GM21619 (cell line): Measurements from ENCODE around the gene GNAI2.
"Not testable (repeated sequence)": the region's sequence is repeated elsewhere in the genome, so short reads cannot be mapped to it uniquely, and the experiment has no call there.

Experiments
- ATAC-seq: cut with Tn5 transposase; IDR thresholded peaks from one replicate; pipeline ENCODE4 v1.9.1; 2021; ENCODE audit not compliant: unreplicated experiment

The GNAI2 gene

DNA sequence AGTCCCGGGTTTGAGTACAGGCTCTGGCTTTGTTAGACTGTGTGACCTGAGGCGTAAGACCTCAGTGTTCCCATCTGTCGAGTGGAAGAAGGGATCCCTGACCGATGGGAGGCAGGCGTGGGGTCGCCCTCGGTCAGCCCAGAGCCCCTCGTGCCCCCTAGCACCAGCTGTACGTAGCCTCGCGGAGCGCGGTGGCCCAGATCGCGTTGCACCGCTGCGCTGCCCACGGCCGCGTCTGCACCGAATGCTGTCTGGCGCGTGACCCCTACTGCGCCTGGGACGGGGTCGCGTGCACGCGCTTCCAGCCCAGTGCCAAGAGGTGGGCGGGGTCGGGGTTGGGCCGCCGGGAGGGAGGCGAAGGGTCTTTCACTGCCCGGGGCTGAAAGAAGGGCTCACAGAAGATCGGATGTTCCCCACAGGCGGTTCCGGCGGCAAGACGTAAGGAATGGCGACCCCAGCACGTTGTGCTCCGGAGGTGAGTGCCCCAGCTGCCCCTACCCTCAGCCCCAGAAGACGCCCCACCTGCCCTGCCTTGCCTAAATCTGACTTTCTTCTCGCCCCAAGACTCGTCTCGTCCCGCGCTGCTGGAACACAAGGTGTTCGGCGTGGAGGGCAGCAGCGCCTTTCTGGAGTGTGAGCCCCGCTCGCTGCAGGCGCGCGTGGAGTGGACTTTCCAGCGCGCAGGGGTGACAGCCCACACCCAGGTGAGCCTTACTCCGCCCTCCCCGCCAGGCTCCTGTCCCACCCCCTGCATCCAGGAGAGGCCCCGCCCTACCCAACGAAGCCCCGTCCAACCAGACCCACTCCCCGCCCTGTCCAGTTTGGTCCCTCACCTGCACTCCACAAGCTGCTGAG lies 39.4 kb downstream of the GNAI2 start:
- ATAC-seq, result no peak

DNA sequence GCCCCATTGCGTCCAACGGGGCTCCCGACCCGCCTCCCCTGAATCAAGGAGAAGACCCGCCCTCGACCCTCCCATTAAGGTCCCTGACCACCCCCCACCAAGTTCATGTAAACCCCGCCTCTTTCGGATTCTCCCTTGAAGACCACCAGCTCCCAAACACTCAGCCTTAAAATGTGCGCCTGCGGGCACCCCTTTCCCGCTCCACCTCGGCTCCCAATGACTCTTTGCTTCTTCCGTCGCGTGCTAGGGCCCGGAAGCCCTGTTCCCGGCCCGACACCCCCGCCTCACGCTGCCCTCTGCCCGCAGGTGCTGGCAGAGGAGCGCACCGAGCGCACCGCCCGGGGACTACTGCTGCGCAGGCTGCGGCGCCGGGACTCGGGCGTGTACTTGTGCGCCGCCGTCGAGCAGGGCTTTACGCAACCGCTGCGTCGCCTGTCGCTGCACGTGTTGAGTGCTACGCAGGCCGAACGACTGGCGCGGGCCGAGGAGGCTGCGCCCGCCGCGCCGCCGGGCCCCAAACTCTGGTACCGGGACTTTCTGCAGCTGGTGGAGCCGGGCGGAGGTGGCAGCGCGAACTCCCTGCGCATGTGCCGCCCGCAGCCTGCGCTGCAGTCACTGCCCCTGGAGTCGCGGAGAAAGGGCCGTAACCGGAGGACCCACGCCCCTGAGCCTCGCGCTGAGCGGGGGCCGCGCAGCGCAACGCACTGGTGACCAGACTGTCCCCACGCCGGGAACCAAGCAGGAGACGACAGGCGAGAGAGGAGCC lies 40.2 kb downstream of the GNAI2 start:
- ATAC-seq, result no peak

DNA sequence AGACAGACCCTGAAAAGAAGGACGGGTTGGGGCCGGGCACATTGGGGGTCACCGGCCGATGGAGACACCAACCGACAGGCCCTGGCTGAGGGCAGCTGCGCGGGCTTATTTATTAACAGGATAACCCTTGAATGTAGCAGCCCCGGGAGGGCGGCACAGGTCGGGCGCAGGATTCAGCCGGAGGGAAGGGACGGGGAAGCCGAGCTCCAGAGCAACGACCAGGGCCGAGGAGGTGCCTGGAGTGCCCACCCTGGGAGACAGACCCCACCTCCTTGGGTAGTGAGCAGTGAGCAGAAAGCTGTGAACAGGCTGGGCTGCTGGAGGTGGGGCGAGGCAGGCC lies 40.7 kb downstream of the GNAI2 start:
- no peak for ATAC-seq

DNA sequence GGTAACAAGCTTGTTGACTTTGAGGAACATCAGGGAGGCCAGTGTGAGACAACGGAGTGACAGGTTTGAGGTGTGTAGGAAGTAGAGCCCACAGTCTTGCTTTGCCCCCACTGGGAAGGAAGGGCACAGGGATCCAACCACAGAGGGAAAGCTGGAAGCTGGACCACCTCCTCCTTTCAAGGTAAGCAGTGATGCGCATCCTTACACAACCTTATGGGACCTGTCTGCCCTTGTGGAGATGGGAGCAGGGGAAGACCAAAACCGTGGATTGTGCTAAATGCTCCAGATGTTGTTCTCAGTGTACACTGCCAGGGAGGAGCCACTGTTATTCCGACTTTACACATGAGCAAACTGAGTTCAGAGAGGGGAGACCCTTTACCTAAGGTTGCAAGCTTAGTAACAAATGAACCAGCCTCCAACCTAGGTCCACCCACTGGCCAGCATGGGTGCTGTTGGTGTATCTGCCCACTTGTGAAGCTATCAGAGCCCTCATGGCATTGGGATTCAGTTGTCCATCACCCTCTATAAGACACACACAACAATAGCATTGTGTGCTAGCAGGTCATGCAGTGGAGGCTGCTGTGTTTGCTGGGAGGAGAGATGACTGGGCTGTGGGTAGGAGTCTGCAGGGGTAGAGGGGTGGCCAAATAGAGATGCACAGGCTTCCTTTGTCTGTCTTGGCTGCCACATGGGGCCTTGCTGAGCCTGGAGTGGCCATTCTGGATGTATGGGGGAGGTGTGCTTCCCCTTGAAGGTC lies 42.3 kb downstream of the GNAI2 start:
- ATAC-seq, result no peak

DNA sequence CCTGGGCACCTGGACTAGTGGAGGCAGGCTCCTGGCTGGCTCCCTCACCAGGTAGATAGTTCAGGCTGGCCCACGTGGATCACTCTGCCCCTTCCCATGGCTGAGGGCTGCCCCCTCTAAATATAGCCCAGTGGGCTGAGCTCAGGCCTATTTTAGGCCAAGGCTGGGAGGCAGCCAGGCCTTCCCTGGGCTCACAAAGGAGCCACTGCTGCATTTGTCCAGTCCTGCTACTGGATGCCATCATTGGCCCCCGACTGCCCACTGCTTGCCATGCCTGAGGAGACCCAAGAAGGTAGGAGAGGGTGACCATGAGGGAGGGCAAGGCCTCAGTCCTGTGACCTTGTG lies 42.8 kb downstream of the GNAI2 start, which contains the start of gene LSMEM2:
Gene LSMEM2, plus strand, starts transcription at position 208 of the 345 bp plus-strand sequence. Its CDS starts 27 bp downstream, at position 235.
- ATAC-seq, result no peak

DNA sequence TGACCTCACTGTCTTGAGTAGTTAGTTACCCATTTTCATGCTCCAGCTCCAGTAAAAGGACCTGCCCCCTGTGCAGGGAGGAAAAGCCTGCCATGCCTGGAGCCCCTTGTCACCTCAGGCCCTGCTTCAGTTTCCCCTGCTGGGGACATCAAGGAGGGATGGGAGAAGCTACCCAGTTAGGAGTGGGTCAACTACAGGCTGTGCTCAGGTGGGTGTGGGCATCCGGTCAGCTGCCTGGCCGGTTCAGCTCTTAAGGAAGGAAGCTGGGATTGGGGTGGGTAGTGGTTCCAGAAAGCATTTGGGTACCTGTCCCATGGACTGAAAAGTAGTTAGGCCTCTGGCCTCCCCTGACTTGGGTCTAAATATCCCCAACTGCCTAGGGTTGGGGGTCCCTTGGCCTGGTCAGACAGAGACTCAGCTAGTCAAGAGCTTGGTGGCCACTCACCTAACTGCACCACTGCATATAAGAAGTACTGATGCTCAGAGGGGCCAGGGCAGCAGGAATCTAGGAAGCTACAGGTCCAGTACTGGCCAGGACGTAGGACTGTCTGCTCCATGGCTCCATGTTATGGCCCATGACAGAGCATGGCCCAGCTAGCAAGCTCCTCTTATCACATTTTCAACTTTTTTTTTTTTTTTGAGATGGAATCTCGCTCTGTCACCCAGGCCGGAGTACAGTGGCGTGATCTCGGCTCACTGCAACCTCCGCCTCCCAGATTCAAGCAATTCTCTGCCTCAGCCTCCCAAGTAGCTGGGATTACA lies 43.4 kb downstream of the GNAI2 start:
- ATAC-seq, result no peak

DNA sequence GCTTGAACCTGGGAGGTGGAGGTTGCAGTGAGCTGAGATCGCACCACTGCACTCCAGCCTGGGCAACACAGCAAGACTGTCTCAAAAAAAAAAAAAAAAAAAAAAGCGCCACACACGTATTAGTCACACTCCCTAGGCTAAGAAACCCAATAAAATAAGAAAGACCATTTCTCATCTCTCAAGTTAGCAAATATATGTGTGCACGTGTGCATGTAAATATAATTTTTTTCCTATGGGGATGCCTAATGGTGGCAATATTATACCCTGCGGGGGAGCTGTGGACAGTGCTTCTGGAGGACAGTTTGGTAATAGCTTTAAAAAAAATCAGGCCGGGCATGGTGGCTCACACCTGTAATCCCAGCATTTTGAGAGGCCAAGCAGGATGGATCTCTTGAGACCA lies 48.1 kb downstream of the GNAI2 start:
- not testable (repeated sequence) for ATAC-seq

DNA sequence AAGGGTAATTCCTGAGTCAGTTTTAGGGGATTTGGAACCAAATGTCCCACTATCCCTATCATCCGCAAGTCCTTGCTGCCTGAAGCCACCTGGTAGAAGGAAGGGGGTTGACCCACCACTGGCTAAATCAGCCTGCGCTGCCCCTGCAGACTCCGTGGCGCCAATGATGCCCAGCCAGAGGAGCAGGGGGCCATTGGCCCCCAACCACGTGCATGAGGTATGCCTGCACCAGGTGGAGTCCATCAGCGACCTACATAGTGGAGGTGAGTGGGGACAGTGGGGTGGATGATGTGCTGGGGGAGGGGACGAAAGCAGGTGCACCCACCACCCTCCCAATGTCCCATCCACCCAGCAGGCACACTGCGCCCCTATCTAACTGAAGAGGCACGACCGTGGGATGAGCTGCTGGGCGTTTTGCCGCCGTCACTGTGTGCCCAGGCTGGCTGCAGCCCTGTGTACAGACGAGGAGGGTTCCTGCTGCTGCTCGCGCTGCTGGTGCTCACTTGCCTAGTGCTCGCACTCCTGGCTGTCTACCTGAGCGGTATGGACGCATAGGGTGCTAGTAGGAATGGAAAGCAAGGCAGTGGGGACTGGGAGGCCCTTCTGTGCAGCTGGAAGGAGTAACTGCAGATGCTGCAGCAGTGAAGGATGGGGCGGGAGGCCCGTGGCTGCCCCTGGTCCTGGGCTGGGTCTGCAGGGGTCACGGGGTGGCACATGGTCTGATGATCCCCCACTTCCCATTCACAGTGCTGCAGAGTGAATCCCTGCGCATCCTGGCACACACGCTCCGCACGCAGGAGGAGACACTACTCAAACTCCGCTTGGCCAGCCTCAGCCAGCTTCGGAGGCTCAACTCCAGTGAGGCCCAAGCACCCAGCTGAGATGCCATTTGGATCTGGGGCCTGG lies 50.6 kb downstream of the GNAI2 start:
- ATAC-seq, result no peak

DNA sequence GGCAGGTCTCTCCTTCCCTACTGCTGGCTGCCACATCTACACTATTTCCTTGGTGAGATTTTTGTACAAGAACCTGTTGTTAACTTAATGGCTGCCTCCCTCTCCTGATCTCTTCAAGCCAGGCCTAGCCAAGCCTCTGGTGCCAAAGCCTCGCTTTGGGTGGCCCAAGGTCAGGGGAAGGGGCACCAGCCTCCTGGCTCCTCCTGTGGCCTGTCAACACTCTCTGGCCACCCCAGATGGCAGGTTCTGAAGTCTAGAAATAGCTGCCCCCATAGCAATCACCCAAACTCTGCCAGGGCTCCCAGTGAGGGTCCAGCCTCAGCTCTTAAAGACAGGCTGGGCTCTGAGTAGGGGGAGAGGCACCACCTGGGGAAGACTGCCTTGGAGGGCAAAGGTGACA lies 51.3 kb downstream of the GNAI2 start:
- ATAC-seq, result no peak

DNA sequence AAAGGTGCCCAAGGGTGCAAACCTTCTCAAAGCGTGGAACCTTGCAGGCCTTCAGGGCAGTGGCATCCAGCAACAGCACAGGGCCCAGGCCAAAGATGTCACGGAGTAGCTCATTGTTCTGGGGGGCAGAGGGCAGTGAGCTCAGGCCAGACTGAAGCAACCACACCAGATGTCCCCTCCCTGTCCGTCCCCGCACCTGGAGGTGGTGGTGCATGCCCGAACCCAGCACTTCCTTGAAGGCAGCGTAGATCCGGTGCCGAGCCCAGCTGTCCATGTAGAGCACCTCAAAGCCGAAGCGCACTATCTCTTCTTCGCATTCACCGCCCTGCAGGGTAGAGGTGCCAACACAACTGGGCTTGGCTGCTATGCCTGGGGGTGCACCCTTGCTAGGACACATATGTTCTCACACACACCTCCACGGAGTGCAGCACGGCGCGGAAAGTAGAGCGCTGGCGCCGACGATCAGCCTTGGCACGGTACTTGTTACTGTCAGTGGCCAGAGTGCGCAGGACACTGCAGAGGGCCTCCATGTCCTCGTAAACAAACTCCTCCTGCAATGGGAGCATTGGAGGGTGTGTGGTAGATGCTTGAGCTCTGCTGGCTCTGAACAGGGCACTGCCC lies 52.5 kb downstream of the GNAI2 start:
- ATAC-seq, result no peak

DNA sequence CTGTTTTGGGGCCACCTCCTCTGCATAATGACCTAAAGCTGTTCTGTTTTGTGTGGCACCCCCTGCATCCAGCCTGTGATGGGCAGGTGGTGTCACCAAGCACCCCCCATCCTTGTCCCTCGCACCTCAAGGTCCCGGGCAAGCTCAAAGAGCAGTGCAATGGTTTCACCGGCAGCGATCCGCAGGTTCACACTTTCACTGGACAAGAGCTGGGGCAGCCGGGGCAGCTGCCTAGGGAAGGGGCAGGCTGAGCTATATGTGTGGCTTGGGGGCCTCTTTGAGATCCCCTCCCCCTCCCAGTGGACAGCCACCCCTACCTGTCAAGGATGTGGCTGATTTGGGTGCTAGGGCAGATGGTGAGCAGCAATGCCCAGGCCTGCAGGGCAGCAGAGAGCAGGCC lies 53.1 kb downstream of the GNAI2 start:
- no peak for ATAC-seq

DNA sequence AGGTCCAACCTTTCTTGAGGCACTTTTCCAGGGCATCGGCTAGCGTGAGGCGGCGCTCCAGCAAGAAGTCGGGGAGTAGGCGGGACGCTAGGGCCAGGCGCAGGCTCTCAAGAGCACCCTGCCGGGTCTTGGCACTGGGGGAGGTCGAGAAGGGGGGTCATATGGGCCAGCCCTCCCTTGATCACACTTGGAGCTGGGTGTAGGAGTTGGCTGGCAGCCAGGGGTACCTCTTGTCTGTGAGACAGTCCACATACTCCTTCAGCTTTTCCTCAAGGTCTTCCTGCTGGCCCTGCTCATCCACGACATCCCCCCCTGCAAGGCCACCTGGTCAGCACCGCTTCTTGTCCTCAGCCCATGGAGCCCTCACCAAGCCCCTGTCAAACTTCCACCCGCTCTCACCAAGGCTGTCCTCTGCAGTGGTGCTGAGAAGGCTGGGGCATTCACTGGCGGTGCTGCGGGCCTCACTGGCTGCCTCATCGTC lies 54.2 kb downstream of the GNAI2 start:
- no peak for ATAC-seq

DNA sequence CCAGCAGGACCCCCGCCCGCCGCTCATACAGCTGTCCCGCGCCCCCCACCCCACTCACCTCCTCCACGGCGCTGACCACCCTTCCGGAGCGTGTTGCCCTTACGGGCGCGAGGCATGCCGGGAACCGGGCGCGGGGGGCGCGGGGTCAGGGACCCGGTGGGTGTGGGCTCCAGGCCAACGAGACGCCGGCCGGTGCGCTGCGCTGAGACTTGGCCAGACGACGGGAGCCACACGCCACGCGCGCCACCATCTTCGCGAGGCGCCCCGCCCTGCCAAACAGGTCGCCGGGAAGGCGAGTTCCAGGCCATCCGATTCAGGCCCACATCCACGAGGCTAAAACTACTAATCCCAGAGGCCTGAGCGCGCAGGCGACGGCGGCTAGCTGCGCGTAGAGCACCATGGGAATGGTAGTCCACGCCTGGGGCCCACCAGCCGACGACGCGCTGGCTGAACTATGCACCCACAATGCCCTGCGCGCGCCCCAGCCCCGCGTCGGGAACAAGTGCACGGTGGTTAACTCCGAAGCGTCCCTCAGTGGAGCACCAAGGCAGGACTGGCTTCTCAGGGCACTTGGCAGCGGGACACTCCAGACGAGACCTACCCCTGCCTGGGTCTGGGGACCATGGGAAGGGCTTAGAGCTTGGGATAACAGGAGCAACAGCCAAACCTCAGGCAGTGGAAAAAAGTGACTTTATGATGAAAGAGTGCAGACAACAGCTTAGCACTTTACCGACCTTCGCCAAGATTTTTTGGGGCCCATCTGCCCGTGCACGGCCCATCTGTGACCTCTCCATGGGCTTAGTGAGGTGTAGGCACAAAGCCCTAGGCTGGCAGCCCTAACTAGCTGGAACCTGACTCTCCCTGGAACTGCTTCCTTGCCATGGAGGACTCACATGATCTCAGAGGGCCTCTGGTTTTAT lies 56.4 kb downstream of the GNAI2 start, which contains the start of gene IFRD2:
Gene IFRD2, minus strand, starts transcription at position 271 of the 920 bp plus-strand sequence. Its CDS starts 155 bp downstream, at position 116.
- ATAC-seq, result peak; percentile 91

DNA sequence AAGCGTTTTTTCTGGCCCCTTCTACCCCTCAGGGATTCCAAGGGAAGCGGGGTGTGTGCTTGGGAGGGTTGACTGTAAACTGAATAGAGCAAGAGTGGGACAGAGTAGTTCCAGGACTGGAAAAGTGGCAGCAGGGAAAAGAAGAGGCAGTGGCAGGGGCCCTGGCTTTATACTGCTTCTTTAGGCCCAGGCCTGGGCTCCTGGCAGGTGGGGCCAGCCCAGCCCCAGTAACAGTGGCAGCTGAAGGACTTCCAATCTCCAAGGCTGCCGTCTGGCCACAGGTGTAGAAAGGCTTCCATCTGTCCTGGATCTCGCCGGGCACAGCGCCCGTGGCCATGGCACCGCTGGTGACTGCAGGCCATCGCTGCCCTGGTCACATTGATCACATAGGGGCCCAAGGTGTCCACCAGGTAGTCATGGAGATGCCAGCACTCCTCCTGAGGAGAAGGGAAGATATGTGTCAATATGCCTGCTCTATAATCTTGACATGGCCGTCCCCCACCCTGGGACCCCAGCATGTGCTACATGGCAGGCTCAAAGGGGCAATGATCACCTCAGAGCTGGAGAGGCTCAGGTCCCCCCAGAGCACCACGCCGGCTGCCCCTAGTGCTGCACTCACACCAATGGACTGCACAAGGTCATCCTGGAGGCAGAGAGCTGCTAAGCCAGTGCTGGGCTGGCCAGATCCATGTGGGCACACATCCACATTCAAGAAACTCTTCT lies 57.2 kb downstream of the GNAI2 start:
- ATAC-seq, result no peak

DNA sequence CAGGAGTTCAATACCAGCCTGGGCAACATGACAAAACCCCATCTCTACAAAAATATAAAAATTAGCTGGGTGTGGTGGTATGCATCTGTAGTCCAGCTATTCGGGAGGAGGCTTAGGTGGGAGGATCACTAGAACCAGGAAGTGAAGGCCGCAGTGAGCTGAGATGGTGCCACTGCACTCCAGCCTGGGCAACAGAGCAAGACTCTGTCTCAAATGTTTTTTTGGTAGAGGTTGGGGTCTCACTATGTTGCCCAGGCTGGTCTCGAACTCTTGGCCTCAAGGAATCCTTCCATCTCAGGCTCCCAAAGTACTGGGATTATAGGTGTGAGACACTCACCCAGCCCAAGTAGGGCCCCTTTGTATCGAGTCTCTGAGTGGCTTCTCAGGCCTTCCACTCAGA lies 58.1 kb downstream of the GNAI2 start:
- ATAC-seq, result no peak

DNA sequence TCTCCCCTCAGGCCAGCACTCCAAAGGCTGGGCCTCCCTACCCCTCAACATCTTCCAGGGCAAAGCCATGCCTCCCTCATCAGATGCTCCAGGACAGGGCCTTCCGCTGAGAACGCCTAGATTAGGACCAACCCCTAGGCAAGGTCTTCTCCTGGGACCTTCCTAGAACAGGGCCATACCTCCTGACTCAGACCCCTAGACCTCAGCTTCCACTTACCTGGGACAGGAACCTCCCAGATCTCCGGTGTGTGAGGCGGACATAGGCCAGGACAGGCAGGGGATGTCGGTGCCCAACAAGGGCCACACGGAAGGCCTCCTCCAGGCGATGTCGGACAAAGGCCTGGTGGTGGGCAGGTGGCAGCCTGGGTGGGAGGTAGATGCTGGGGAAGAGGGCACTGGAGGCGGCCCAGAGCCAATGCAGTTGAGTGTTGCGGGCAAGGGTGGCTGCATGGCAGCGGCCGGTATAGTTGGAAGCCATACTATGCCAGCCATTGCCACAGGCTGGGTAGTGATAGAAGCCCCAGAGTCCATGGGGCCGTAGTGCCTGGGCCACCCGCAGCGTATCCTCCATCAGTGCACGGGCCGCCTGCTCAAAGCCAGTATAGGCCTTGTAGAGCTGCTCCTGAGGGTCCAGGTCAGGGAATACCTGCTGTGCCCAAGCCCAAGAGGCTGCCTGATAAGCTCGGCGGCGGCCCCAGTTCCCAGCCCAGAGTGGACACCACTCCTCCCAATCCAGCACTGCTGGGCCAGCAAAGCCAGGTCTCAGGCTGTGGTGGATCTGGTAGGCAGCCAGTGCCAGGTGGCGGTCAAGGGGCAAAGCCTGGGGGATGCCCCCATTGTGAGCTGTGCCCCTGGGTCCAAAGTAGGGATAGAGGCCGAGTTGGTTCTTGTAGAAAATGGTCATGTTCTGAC lies 58.7 kb downstream of the GNAI2 start:
- ATAC-seq, result no peak
